Fibroblast of the aortic adventitia (primary cell): ENCODE data around the gene GRK1. TPM values are rescaled to one million over a fixed set of nuclear protein-coding genes. Genes with fewer than 3 reads are reported as not detected.

Experiments
- DNase-seq: peaks from one replicate; pipeline ENCODE4 v3.0.0-alpha.2; 2010; ENCODE audit warnings: low read depth
- H3K4me3 ChIP-seq: 2 replicates; pipeline ENCODE4 v1.5.1; 2011; ENCODE audit warnings: low read depth, mild to moderate bottlenecking, control low read depth, low read length, moderate library complexity
- CTCF ChIP-seq: IDR thresholded peaks from 2 replicates; pipeline ENCODE4 v1.5.1; 2011; ENCODE audit warnings: mild to moderate bottlenecking, low read length, control low read depth, inconsistent platforms; ENCODE audit not compliant: insufficient read depth
- total RNA-seq: library from RNA; depleted of rRNA; stranded (reverse); fragments of >200 nt; gene quantifications from 2 replicates; pipeline ENCODE4 v1.2.3, GENCODE V29; 2012; ENCODE audit warnings: low replicate concordance

GRK1 gene
- total RNA-seq, 1 donor: not detected

GRCh38 chr13:113658836-113659235 is 8.2 kb upstream of the GRK1 start:
- H3K4me3 ChIP-seq: no peak overlapping the region
- DNase-seq: no peak
- TF ChIP-seq CTCF: no peak

- no peak for DNase-seq
- TF ChIP-seq CTCF: no peak
- H3K4me3 ChIP-seq: no peak overlapping the region
Measured at GRCh38 chr13:113659337-113659736, 7.7 kb upstream of the GRK1 start.

DNA sequence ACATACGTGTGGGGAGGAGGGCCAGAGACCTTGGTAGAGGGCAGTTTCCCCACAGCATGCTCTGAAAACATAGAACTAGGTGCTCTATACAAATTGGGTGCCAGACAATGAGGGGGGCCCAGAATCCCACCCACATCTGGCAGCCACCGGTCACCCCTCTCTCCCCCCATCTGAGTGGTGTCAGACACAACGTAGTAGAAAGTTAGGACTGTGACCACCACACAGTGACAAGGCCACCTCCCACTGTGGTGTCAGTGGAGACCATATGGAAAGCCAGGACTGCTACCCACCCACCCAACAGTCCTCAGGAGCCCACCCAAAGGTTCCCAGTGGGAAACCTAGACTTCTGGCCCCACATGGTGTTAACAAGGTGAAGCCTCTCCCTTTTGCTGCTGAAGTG is 7.0 kb upstream of the GRK1 start:
- no peak for TF ChIP-seq CTCF
- no peak overlapping the region for H3K4me3 ChIP-seq
- DNase-seq: no peak

DNA sequence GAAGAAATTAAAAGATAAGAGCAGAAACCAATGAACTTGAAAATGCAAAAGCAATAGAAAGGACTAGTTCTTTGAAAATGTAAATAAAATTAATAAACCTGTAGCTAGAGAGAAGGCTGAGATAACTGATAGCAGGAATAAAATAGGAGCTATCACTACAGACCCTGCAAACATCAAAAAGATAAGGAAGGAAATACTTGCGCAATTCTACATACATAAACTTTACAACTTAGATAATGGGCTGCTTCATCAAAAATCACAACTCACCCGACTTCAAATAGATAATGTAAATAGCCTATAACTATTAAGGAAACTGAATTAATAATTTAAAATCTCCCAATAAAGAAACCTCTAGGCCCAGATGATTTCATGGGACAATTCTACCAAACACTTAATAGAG is 5.5 kb upstream of the GRK1 start:
- no peak overlapping the region for H3K4me3 ChIP-seq
- no peak for TF ChIP-seq CTCF
- DNase-seq: no peak

- no peak for TF ChIP-seq CTCF
- no peak overlapping the region for H3K4me3 ChIP-seq
- no peak for DNase-seq
Measured at GRCh38 chr13:113663934-113664333, 3.1 kb upstream of the GRK1 start.

DNA sequence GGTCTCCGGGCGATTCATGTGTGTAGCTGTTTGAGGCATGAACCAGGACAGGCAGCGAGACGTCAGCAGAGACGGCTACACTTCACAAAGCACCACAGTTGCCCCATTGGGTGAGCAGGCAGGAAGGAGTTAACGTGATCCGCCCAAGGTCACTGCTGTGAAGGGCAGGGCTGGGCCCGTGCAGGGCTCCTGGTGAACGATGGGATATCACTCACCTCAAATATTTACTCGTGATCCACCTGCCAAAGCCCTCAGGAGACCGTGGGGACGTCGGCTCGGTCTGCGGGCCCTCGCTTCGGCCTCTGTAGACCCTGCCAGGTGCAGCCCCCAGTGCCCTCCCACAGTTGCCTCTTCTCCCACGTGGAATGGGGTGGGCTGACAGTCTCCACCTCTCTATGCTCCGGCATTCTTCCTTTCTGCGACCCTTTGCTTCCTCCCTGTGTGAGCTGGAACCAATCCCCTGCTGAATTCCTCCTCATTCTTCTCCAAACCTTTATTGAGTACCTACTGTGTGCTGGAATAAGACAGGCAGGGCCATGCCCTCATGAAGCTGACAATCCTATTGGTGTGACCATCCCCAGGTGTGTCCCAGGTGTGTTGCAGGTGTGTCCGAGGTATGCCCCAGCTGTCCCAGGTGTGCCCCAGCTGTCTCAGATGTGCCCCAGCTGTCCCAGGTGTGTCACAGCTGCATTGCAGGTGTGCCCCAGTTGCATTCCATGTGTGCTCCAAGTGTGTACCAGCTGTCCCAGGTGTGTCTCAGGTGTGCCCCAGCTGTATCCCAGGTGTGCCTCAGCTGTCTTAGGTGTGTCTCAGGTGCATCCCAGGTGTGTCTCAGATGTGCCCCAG is 2.0 kb upstream of the GRK1 start:
- H3K4me3 ChIP-seq: no peak overlapping the region
- no peak for TF ChIP-seq CTCF
- no peak for DNase-seq
